Posterior cingulate gyrus (tissue), 11 donors: ENCODE results near the gene COL3A1.
A peak's percentile ranks its signal among the peaks of the same experiment; 100 is the strongest.

Experiments
- DNase-seq, 10 donors: peaks; one replicate each; pipeline versions ENCODE4 v3.0.0 to v3.0.0-alpha.2; 2020 to 2021; ENCODE audit warnings: mixed read lengths in 3 of 10
- intact Hi-C: fragments of 100-400 bp; cut with DNase I; formaldehyde crosslinking; loops from one replicate; pipeline ENCODE4 v1.15.1; 2023

Gene COL3A1

GRCh38 chr2:188974164-188974563 is at the start of gene COL3A1:
TSS of gene COL3A1 (plus strand) at chr2:188974373. CDS start at chr2:188974490, 117 bp downstream.
- DNase-seq = no peak
- intact Hi-C loops = loop anchor here (10.0 kb wide), 1 partner anchor 449 kb away; no protein-coding TSS in a partner anchor

GRCh38 chr2:188928643-188929042 is 45.5 kb upstream of the COL3A1 start:
- intact Hi-C loops = no loop called here
- no peak for DNase-seq

- no peak for DNase-seq
- intact Hi-C loops = no loop called here
These were observed 42.8 kb upstream of the COL3A1 start for GRCh38 chr2:188931361-188931760.

- intact Hi-C loops = no loop called here
- no peak for DNase-seq
These were observed 36.6 kb upstream of the COL3A1 start for GRCh38 chr2:188937228-188938220.

GRCh38 chr2:188940171-188940570 is 34.0 kb upstream of the COL3A1 start:
- intact Hi-C loops = no loop called here
- DNase-seq = no peak

GRCh38 chr2:188944442-188944841 is 29.7 kb upstream of the COL3A1 start:
- intact Hi-C loops = no loop called here
- DNase-seq = peak in 3 of 10 donors; percentile 59 to 71 (median 70)

- intact Hi-C loops = no loop called here
- peak in 2 of 10 donors; percentile 47 to 69 for DNase-seq
These were observed 24.9 kb upstream of the COL3A1 start for GRCh38 chr2:188949046-188949818.

GRCh38 chr2:188952901-188953300 is 21.3 kb upstream of the COL3A1 start:
- no peak for DNase-seq
- intact Hi-C loops = no loop called here

GRCh38 chr2:188956290-188956689 is 17.9 kb upstream of the COL3A1 start:
- no peak for DNase-seq
- intact Hi-C loops = no loop called here

- intact Hi-C loops = no loop called here
- no peak for DNase-seq
These were observed 17.2 kb upstream of the COL3A1 start for GRCh38 chr2:188956961-188957360.

GRCh38 chr2:188957646-188958045 is 16.5 kb upstream of the COL3A1 start:
- DNase-seq = no peak
- intact Hi-C loops = no loop called here

GRCh38 chr2:188963741-188964140 is 10.4 kb upstream of the COL3A1 start:
- intact Hi-C loops = no loop called here

GRCh38 chr2:188964976-188965546 is 9.1 kb upstream of the COL3A1 start:
- intact Hi-C loops = no loop called here
- no peak for DNase-seq

More at GRCh38 chr2:188963741-188964140, 10.4 kb upstream of the COL3A1 start:
- DNase-seq = no peak

- no peak for DNase-seq
- intact Hi-C loops = no loop called here
These were observed 8.6 kb upstream of the COL3A1 start for GRCh38 chr2:188965563-188965962.

GRCh38 chr2:188966079-188966571 is 8.0 kb upstream of the COL3A1 start:
- intact Hi-C loops = no loop called here
- no peak for DNase-seq

- intact Hi-C loops = no loop called here
These were observed 7.3 kb upstream of the COL3A1 start for GRCh38 chr2:188966728-188967440.

GRCh38 chr2:188969236-188969635 is 4.9 kb upstream of the COL3A1 start:
- DNase-seq = no peak
- intact Hi-C loops = no loop called here

More at GRCh38 chr2:188966728-188967440, 7.3 kb upstream of the COL3A1 start:
- no peak for DNase-seq

GRCh38 chr2:188969651-188970050 is 4.5 kb upstream of the COL3A1 start:
- intact Hi-C loops = loop anchor here (10.0 kb wide), 1 partner anchor 445 kb away; no protein-coding TSS in a partner anchor
- no peak for DNase-seq

- DNase-seq = no peak
- intact Hi-C loops = loop anchor here (10.0 kb wide), 1 partner anchor 445 kb away; no protein-coding TSS in a partner anchor
These were observed 4.0 kb upstream of the COL3A1 start for GRCh38 chr2:188970211-188970610.

GRCh38 chr2:188971432-188971861 is 2.7 kb upstream of the COL3A1 start:
- intact Hi-C loops = loop anchor here (10.0 kb wide), 1 partner anchor 447 kb away; no protein-coding TSS in a partner anchor
- DNase-seq = no peak
